NCI-H2029 treated with DMSO at 0.1 percent for 48 hours (cell line): Measurements from ENCODE around the gene TCF4.

ENCODE experiments used
- DNase-seq: peaks from one replicate; lab custom pipeline; 2025; lab: John Stamatoyannopoulos, UW

The TCF4 gene

GRCh38 chr18:55296115-55296514 is 291.9 kb downstream of the TCF4 start:
- no peak for DNase-seq

DNA sequence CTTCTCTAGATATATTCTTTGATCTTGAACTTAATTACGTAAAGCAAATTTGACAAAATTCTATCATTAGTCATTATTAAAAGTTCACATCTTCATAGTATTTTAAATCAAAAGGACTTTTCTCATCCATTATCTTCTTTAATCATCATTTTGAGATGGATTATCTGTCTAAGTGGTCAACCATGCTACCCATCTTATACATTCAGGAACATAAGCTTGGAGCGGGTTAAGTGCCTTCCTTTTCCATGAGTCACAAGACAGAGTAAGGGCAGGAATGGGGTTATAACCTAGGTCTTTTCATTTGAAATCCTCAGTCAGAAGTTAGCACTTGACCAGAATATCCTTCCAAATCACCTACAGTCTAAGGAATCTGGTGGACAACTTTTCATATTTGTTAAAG is 297.1 kb downstream of the TCF4 start:
- DNase-seq: no peak

DNA sequence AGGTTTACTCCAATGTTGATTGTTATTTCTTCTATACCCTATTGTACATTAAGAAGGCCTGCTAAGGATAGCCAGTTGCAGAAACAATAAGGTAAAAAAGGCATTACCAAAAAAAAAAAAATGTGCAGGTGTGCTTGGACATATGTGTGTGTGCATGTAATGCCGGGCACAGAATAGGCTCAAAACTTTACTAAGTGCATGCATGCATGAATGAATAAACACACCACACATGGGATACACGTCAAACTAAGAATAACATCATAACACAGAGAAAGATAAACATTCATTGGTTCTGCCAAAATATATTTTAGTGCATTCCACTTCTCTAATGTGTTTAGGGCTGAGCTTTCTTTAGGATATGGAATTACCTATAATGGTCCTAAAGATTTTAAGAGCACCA is 298.2 kb downstream of the TCF4 start:
- DNase-seq: no peak

DNA sequence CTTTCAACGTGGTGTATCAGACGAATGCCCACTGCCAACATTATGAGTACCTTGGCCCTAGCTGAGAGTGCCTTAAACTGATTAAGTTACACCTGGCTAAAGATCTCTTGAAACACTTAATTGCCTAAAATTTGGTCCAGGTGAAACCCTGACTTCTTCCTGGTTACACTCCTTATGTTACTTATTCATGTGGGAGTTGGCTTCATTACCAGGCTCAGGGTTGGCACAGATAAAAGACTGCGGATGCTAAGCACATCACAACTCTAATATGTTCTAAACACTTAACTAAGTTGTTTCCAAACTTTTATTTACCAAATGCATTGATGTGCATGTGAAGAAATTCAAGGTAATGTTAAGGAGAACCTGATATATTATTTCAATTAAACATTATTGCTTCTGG is 298.9 kb downstream of the TCF4 start:
- DNase-seq: no peak

- no peak for DNase-seq
Measured at GRCh38 chr18:55287935-55288868, 299.8 kb downstream of the TCF4 start.

- no peak for DNase-seq
Measured at GRCh38 chr18:55287149-55287806, 300.7 kb downstream of the TCF4 start.

GRCh38 chr18:55286257-55286825 is 301.7 kb downstream of the TCF4 start:
- DNase-seq: no peak

DNA sequence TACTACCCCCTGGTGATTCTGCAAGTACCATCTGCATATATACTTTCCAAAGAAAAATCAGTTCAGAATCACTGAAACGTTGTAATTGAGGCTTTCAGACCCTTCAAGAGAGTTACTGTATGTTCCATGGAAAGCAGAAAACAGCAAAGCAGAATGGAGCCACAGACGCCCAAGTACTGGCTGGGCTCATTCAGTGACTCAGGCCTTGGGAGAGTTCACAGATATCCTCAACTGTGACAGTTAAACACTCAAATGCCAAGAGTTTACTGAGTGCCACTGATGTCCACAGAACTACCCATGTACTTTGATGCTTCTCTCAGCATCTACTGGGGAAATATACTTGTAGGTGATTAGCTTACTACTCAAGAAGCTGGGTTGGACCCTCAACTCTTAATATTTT is 303.4 kb downstream of the TCF4 start:
- no peak for DNase-seq

GRCh38 chr18:55283309-55283708 is 304.7 kb downstream of the TCF4 start:
- DNase-seq: no peak

DNA sequence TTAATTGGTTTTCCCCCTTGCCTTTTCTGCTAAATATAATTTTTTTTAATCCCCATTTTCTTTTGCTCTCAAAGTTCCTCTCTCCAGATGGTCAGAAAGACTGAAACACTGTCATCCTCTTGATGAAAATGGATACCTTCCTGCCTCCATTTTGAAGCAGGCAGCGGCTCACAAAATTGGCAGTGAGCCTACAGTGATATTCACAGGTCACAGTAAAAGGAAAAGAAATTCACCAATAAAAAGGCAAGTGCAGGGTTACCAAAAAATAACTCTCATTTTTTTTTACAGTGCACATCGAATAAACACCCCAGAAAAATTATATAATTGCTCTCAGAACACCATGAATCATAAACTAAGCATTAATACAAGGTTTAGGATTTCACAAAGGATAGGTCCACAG is 307.5 kb downstream of the TCF4 start:
- DNase-seq: peak; percentile 22

GRCh38 chr18:55275039-55275901 is 312.7 kb downstream of the TCF4 start:
- DNase-seq: no peak

DNA sequence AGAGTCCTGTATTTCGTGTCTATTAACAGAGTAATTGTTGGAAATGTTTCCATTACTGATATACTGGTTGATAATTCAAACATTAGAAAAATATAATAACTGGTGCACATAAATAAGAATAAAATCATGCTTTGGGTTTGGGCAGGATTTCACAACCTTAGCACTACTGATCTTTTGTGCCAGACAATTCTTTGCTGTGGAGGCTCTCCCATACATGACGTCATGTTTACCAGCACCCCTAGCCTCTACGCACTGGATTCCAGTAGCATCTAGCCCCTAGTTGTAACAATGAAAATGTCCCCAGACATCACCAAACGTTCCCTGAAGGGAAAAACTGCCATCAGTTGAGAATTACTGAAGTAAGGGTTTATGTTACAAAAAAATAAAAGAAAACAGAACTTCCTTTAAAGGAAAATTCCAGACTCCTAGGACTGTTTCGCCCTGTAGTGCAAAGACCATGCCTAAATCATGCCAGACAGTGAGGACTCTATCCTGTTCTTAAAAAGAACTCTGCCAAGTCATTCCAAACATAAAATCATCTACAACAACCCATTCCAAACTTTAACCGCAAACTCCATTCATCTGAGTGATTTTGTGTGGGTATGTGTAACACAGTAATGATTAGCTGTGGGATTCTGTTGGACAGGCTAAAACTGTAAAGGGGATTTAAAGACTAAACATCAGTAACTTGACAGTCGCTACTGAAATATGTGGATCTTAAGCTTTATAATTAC is 315.3 kb downstream of the TCF4 start:
- DNase-seq: no peak

DNA sequence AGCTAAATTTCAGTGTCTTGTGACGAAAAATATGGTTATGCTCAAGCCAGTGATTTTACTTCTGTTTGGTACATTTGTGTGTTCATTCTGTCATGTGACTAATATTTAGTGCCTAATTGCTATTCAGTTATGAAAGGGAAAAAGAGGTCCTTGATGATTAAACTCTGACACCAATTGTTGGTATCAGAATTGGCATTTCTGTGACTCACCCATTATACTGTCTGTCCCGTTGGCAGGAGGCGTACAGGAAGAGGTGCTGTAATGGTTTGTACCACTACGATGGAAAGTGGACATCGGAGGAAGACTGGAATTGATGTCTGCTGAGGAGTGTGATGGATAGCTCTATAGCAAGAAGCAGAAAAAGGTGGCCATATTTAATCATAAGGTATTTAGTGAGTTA is 318.4 kb downstream of the TCF4 start:
- DNase-seq: no peak

GRCh38 chr18:55268628-55269275 is 319.2 kb downstream of the TCF4 start:
- no peak for DNase-seq

- no peak for DNase-seq
Measured at GRCh38 chr18:55268151-55268601, 319.8 kb downstream of the TCF4 start.

- no peak for DNase-seq
Measured at GRCh38 chr18:55266981-55267380, 321.0 kb downstream of the TCF4 start.

DNA sequence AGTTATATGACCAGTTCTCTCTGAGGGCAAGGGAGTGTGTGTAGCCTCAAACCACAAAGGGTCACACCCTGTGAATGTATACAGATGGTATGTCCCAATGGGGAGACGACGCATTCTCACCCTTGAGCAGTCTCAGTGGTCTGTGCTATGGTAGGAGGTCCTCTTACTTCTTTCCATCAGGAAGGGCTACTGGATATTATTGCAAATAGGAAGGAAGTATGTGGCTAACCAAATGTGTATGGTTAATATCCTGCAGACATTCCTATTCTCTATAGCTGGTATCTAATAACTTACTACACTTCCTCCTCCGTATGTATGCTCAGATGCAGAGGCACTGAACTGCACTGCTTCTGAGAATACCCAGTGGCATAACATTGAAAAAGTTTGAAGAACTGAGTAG is 322.0 kb downstream of the TCF4 start:
- no peak for DNase-seq

- DNase-seq: no peak
Measured at GRCh38 chr18:55265130-55265675, 322.8 kb downstream of the TCF4 start.

GRCh38 chr18:55264108-55264507 is 323.9 kb downstream of the TCF4 start:
- DNase-seq: no peak

DNA sequence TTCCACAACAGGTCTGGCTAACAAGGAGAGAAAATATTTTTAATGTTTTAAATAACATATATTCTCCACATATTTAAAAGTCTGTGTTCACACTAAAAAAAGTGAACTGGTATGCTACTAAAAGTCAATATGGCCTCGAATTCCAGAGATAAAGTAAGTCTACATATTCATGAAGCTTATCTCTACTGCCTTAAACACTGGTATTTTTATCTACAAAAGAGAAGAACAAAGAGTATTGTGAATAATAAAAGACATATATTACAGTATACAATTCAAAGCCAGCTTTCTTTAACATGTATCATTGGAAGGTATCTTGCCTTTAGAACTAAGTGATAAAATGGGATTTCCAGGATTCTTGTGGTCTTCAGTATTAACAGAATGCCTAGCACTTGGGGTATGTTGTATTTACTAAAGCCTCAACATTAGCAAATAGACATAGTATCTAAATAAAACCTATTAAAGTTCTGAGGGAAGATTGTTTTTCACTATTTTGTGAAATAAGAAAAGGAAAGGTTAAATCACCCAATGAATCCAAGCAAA is 325.9 kb downstream of the TCF4 start:
- no peak for DNase-seq
